ENCODE results near the gene RAB3B. TPM values are rescaled to one million over a fixed set of nuclear protein-coding genes. Genes with fewer than 3 reads are reported as not detected.

RAB3B gene
- total and polyA plus RNA-seq, 2 donors (not counting 1 experiment from before 2014, with no cell fraction given): 36.5 to 51.6 TPM

DNA sequence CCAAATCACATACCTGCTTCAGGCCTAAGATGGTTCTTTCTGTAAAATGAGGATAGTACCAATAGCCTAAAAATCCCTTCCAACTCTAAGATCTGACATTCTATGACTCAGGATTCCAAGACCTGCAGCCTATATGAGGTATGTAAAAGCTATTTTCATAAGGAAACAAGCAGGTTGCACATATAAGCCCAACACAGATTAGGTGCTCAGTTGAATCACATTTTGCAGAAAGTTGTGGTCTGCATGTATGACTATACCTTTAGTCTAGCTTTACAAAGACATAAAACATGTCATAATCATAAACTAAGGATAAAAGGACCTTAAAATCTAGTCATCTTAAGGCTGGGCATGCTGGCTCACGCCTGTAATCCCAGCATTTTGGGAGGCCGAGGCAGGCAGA is 35.8 kb upstream of the RAB3B start:
- H3K9ac ChIP-seq (ENCODE audit: insufficient read depth, low read length): no peak overlapping the region
- DNase-seq (ENCODE audit: low read depth in 2 of 2): no peak
- no peak overlapping the region for H2AFZ ChIP-seq (ENCODE audit: low read length)
- no peaks in the 10 kb centered on the region for H4K20me1 ChIP-seq (ENCODE audit: control insufficient read depth, extremely low read depth, insufficient read depth, low read length)
- peaks cover 11% of the 10 kb centered on the region for H3K36me3 ChIP-seq (ENCODE audit: control insufficient read depth, insufficient read depth, low read length)
- no peak for TF ChIP-seq EZH2 (IDR thresholded peaks at IDR 0.05; ENCODE audit: low read length, missing control alignments)
- TF ChIP-seq, protein P1, sequence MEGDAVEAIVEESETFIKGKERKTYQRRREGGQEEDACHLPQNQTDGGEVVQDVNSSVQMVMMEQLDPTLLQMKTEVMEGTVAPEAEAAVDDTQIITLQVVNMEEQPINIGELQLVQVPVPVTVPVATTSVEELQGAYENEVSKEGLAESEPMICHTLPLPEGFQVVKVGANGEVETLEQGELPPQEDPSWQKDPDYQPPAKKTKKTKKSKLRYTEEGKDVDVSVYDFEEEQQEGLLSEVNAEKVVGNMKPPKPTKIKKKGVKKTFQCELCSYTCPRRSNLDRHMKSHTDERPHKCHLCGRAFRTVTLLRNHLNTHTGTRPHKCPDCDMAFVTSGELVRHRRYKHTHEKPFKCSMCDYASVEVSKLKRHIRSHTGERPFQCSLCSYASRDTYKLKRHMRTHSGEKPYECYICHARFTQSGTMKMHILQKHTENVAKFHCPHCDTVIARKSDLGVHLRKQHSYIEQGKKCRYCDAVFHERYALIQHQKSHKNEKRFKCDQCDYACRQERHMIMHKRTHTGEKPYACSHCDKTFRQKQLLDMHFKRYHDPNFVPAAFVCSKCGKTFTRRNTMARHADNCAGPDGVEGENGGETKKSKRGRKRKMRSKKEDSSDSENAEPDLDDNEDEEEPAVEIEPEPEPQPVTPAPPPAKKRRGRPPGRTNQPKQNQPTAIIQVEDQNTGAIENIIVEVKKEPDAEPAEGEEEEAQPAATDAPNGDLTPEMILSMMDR (conservative IDR thresholded peaks at IDR 0.05 in 1 of 2, IDR thresholded peaks at IDR 0.05 in 1 of 2; ENCODE audit: low read depth in 1 of 2, low read length in 2 of 2): no peak
- H3K4me2 ChIP-seq (ENCODE audit: extremely low read depth, insufficient read depth, low read length): no peak overlapping the region
- H3K27me3 ChIP-seq (ENCODE audit: control insufficient read depth, insufficient read depth, low read length): no peaks in the 10 kb centered on the region
- H3K4me3 ChIP-seq (replicated peaks in 1 of 4; ENCODE audit: control extremely low read depth in 1 of 4, insufficient read depth in 1 of 4, low read depth in 3 of 4, low read length in 4 of 4): no peak overlapping the region
- H3K4me1 ChIP-seq (ENCODE audit: control insufficient read depth, extremely low read depth, insufficient read depth, low read length): peaks cover under 1% of the 10 kb centered on the region
- H3K9me3 ChIP-seq (ENCODE audit: control insufficient read depth, insufficient read depth, low read depth, low read length): no peaks in the 10 kb centered on the region
- H3K79me2 ChIP-seq (ENCODE audit: control insufficient read depth, insufficient read depth, low read length): peaks cover 4% of the 10 kb centered on the region
- H3K27ac ChIP-seq (ENCODE audit: insufficient read depth, low read length): no peak overlapping the region

DNA sequence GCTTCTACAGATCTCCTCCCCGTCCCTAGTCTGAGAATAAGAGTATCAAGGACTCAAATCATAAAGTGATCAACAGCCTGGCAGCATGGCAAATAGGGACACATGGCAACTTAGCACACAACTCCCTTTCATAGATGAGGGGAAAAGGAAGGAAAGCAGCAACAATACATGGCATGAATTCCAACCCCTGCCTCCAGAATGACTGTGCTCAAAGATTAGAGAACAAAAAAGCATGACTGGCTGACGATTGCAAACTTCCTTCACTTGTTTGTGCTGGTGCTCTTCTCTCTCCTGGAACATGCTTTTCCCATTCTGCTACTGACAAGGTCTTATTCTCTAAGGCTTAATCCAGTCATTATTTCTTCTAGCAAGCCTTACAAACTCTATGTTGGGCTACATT is 31.6 kb upstream of the RAB3B start:
- Histone ChIP-seq H2AFZ (ENCODE audit: low read length) (no peak overlapping the region), H3K36me3 (ENCODE audit: control insufficient read depth, insufficient read depth, low read length) (peaks cover 11% of the 10 kb centered on the region), H3K79me2 (ENCODE audit: control insufficient read depth, insufficient read depth, low read length) (no peaks in the 10 kb centered on the region), H3K4me3 (replicated peaks in 1 of 4; ENCODE audit: control extremely low read depth in 1 of 4, insufficient read depth in 1 of 4, low read depth in 3 of 4, low read length in 4 of 4) (no peak overlapping the region), H3K4me1 (ENCODE audit: control insufficient read depth, extremely low read depth, insufficient read depth, low read length) (no peaks in the 10 kb centered on the region), H3K9me3 (ENCODE audit: control insufficient read depth, insufficient read depth, low read depth, low read length) (no peaks in the 10 kb centered on the region), H3K27me3 (ENCODE audit: control insufficient read depth, insufficient read depth, low read length) (no peaks in the 10 kb centered on the region), H3K27ac (ENCODE audit: insufficient read depth, low read length) (no peak overlapping the region), H4K20me1 (ENCODE audit: control insufficient read depth, extremely low read depth, insufficient read depth, low read length) (no peaks in the 10 kb centered on the region), H3K9ac (ENCODE audit: insufficient read depth, low read length) (no peak overlapping the region), H3K4me2 (ENCODE audit: extremely low read depth, insufficient read depth, low read length) (no peak overlapping the region)
- no peak for DNase-seq (ENCODE audit: low read depth in 2 of 2)
- no peak for TF ChIP-seq EZH2 (IDR thresholded peaks at IDR 0.05; ENCODE audit: low read length, missing control alignments)
- TF ChIP-seq, protein P1 (conservative IDR thresholded peaks at IDR 0.05 in 1 of 2, IDR thresholded peaks at IDR 0.05 in 1 of 2; ENCODE audit: low read depth in 1 of 2, low read length in 2 of 2): no peak

DNA sequence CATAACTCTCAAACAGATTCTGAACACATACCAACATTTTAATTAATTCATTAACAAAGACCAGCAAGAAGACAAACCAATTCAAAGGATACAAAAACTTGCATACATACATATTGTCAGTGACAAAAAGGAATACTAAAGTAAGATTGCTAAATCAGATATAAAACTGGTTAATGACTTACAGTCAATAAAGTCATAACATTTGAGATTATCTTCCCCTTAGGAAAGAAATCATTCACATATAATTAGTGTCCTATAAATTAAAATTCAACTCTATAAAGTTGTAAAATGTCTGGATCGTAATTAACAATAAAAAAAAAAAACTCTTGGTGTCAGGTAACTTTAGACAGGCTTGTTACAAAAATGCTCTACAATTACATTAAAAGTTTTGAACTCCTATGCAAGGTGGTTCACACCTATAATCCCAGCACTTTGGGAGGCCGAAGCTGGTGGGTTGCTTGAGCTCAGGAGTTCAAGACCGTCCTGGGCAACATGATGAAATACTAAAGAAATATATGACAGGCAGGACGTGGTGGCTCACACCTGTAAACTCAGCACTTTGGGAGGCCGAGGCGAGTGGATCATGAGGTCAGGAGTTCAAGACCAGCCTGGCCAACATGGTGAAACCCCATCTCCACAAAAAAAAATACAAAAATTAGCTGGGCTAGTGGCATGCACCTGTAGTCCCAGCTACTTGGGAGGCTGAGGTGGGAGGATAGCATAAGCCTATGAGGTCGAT is 17.7 kb upstream of the RAB3B start:
- Histone ChIP-seq H3K4me3 (replicated peaks in 1 of 4; ENCODE audit: control extremely low read depth in 1 of 4, insufficient read depth in 1 of 4, low read depth in 3 of 4, low read length in 4 of 4) (no peak overlapping the region), H3K27me3 (ENCODE audit: control insufficient read depth, insufficient read depth, low read length) (no peaks in the 10 kb centered on the region), H3K4me1 (ENCODE audit: control insufficient read depth, extremely low read depth, insufficient read depth, low read length) (peaks cover 2% of the 10 kb centered on the region), H3K4me2 (ENCODE audit: extremely low read depth, insufficient read depth, low read length) (no peak overlapping the region), H3K9ac (ENCODE audit: insufficient read depth, low read length) (no peak overlapping the region), H3K36me3 (ENCODE audit: control insufficient read depth, insufficient read depth, low read length) (no peaks in the 10 kb centered on the region), H3K79me2 (ENCODE audit: control insufficient read depth, insufficient read depth, low read length) (no peaks in the 10 kb centered on the region), H4K20me1 (ENCODE audit: control insufficient read depth, extremely low read depth, insufficient read depth, low read length) (no peaks in the 10 kb centered on the region), H3K27ac (ENCODE audit: insufficient read depth, low read length) (no peak overlapping the region), H2AFZ (ENCODE audit: low read length) (no peak overlapping the region), H3K9me3 (ENCODE audit: control insufficient read depth, insufficient read depth, low read depth, low read length) (no peaks in the 10 kb centered on the region)
- TF ChIP-seq EZH2 (IDR thresholded peaks at IDR 0.05; ENCODE audit: low read length, missing control alignments): no peak
- TF ChIP-seq, protein P1 (conservative IDR thresholded peaks at IDR 0.05 in 1 of 2, IDR thresholded peaks at IDR 0.05 in 1 of 2; ENCODE audit: low read depth in 1 of 2, low read length in 2 of 2): no peak
- no peak for DNase-seq (ENCODE audit: low read depth in 2 of 2)
